ENCODE results near the gene TRIM63.
"Not testable (repeated sequence)": the region's sequence is repeated elsewhere in the genome, so short reads cannot be mapped to it uniquely, and the experiment has no call there.

TRIM63 gene

DNA sequence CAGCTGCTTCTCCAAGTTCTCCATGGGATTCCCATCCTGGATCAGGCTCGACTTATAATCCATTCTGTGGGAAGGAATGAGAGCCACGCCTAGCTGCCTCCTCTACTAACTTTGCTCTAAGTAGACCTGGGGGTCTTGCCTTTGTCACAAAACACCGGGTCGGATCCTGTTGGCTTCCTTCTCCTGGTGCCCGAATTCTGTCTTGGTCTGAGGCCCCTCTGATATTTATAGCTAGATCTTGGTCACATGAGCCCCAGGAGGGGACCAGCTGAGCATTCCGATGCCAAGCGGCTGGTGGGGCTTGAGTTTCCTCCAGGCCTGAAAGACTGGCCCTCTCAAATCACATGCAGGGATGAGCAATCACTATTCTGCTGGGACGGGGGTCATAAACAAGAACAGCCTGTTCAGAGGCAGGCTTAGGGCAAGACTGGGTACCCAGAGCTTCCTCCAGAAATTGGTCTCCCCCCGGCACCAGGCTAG is at the start of gene TRIM63:
Gene TRIM63, minus strand, starts transcription at position 199 of the 480 bp plus-strand sequence. Its CDS starts 136 bp downstream, at position 63.
- DNase-seq (ENCODE audit: low spot score): no peak

DNA sequence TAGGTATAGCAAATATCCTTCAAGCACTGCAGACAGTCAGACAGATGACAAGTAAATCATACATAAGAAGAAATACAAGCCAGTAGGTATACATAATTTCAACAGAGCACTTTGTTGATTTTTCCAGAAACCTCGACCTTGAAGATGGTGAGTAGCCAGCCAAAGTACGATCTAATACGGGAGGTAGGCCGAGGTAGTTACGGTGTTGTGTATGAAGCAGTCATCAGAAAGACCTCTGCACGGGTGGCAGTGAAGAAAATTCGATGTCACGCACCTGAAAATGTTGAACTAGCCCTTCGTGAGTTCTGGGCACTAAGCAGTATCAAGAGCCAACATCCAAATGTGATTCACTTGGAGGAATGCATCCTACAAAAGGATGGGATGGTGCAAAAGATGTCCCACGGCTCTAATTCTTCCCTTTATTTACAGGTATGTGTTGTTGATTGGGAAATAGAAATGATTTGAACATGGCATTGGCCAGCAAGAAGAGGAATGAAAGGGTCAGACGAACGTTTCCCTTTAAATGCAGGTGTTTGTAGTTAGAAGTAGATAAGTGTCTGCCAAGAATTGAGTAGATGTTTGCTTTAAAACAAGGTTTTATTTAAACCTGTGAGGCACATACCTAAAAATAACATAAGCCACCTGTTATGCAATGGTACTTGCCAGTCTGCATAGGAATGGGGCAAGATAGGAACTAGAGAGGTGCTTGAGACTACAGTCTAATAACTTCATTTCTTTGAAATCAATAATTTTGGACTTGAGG is 46.9 kb upstream of the TRIM63 start:
- no peak for DNase-seq (ENCODE audit: low spot score)

DNA sequence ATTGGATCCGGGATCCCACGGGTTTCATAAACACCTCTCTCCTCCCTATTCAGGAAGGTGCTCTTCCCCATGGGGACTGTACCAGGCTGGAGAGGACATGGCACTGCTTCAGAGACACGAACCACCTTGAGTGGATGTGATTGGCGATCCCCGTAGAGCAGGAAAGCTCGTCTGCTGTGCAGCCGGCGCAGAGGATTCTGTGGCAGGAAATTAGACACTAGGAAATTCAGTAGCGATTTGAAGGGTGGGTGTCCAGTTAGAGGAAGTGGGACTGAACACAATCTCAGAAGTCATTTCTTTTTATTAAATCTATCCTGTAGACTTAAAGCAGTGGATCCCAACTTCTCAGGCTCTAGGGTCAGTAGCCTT is 45.0 kb upstream of the TRIM63 start:
- DNase-seq (ENCODE audit: low spot score): no peak

- DNase-seq (ENCODE audit: low spot score): peak; percentile 94
These were observed 44.3 kb upstream of the TRIM63 start, which contains the start of gene PDIK1L for GRCh38 chr1:26111530-26112406. Gene PDIK1L (plus strand): TSS chr1:26111824. CDS start chr1:26114309, 2,485 bp downstream.

DNA sequence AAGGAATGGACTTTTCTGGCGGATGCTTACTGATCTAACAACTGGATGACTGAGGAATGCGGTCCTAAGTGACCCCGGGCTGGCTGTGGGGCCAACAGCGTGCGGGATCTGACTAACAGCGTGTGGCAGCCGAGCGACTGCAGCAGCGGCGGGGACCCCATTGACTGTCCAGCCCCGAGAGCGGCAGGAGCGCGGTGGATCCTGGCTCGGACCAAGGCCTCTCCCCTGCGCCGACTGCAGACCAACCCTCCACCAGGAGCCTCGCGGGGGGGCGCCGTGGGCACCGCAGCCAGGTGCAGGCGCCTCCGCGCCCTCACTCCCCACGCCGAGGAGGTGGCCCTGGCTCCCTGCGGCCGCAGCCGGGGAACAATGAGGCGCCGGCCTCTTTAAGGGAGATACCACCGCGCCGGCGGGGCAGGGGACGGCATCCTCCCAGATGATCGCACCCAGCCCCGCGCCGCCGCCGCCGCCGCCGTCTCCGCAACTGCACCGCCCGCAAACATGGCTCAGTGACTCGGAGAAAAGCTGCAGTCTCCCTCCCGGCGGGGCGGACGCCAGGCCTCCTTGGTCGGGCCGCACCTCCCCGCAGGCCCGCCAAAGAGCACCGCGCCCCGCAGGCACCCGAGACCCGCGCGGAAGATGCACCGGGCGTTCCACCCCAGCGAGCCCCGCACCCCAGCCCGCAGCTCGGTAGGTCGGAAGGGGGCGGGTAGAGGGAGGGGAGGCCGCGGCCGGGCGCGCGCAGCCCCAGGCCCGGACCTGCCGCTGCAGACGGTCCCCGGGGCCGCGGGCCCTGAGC is 43.5 kb upstream of the TRIM63 start:
- DNase-seq (ENCODE audit: low spot score): peak; percentile 75

- no peak for DNase-seq (ENCODE audit: low spot score)
These were observed 42.1 kb upstream of the TRIM63 start for GRCh38 chr1:26109229-26110164.

- DNase-seq (ENCODE audit: low spot score): not testable (repeated sequence)
These were observed 37.8 kb upstream of the TRIM63 start for GRCh38 chr1:26105226-26105548.

DNA sequence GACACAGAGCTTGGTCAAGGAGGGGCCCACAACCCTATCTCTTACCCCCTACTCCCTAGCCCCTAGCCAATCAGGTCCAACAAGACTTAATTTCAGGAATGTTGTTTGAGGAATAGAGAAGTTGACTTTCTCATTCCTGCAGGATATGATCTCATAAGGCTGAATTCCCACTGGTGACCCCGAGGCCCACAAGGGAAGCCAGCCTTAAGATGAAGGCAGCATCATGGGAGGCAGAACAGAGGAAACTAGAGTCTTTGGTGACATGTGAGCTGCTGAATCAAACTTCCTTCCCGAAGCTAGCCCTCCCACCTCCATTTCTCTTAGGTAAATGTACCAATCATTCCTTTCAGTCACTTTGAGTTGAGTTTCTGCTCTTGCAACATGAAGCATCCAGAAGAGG is 35.1 kb upstream of the TRIM63 start:
- DNase-seq (ENCODE audit: low spot score): no peak

GRCh38 chr1:26102119-26102518 is 34.7 kb upstream of the TRIM63 start:
- DNase-seq (ENCODE audit: low spot score): no peak

DNA sequence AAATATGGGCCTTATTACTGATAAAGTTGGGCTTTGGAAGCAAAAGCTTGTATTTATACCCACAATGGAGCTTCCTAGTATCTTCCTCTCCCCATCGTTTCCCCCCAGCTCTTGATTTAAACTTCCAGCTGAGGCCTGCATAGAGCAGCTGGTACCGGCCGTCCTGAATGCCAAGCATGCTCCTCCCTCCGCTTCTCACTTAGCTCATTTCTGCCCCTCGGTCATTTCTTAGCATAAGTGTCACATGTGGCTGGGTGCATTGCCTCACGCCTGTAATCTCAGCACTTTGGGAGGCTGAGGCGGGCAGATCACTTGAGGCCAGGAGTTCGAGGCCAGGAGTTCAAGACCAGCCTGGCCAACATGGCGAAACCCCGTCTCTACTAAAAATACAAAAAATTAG is 32.8 kb upstream of the TRIM63 start:
- DNase-seq (ENCODE audit: low spot score): not testable (repeated sequence)

- no peak for DNase-seq (ENCODE audit: low spot score)
These were observed 32.4 kb upstream of the TRIM63 start for GRCh38 chr1:26099780-26100179.

- DNase-seq (ENCODE audit: low spot score): no peak
These were observed 31.2 kb upstream of the TRIM63 start for GRCh38 chr1:26098602-26099001.

GRCh38 chr1:26097696-26098095 is 30.3 kb upstream of the TRIM63 start:
- DNase-seq (ENCODE audit: low spot score): no peak

GRCh38 chr1:26096471-26096870 is 29.0 kb upstream of the TRIM63 start:
- DNase-seq (ENCODE audit: low spot score): peak; percentile 78

DNA sequence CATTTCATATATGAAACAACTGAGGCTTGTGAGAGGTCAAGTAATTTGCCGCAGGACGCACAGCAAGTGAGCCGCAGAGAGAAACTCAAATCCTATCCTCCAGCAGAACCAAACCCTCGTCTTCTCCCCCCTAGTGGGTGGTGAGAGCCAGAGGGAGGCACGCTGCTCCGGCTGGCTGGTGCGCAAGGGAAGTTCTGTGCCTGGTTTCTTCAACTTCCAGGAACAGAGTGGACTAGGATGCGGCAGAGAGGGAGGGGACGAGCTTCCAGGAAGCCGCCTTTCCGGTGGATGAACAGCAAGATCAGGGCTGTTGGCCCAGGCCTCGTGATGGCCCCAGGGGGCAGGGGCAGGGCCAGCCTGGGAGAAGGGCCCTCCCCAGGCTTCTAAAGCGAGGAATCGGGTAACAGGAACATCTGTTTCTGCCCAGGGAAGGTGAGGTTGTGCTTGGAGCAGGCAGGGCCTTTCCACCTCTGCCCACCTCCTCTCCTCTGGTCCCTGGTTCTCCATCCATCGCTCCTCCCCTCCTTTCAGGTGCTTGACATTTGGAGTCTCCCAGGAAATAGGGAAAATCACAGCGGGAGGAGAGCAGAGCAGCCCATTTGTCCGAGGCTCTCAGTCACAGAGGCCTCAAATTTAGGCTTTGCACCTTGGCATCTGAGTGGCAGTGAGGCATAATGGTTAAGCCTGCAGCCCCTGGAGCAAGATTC is 27.4 kb upstream of the TRIM63 start:
- DNase-seq (ENCODE audit: low spot score): no peak

GRCh38 chr1:26094076-26094669 is 26.7 kb upstream of the TRIM63 start:
- DNase-seq (ENCODE audit: low spot score): no peak

DNA sequence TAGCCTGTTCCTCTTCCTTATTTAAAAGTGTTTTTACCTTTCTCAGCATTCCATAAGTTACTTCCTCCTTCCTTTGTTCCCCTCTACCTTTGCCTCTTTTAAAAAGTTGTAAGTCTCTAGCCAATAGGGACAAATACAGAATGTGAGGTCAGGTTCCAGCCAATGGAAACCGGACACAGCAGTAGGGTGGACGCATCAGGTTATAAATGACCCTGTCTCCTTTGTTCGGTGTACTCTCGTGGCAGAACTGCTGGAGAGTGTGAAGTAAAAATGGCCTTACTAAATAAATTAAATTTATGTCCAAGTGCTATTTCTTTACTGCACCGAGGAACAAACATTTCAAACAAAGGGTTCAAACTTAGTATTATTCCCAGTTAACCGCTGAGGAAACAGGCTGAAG is 26.1 kb upstream of the TRIM63 start:
- not testable (repeated sequence) for DNase-seq (ENCODE audit: low spot score)

GRCh38 chr1:26092422-26092821 is 25.0 kb upstream of the TRIM63 start:
- no peak for DNase-seq (ENCODE audit: low spot score)

DNA sequence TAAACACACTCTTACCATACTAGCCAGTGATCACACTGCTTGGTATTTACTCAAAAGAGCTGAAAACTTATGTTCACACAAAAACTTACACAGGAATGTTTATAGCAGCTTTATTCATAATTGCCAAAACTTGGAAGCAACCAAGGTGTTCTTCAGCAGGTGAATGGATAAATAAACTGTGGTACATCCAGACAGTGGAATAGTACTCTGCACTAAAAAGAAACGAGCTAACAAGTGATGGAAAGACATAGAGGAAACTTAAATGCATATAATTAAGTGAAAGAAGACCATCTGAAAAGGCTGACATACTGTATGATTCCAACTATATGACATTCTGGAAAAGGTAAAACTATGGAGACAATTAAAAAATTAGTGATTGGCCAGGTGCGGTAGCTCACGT is 23.5 kb upstream of the TRIM63 start:
- DNase-seq (ENCODE audit: low spot score): no peak

GRCh38 chr1:26089125-26089524 is 21.7 kb upstream of the TRIM63 start:
- no peak for DNase-seq (ENCODE audit: low spot score)
